GM12878 (cell line): ENCODE measurements around the gene DCLRE1B.

Experiments used
- NR2C1 ChIP-seq: fragments of 450-650 bp; IDR thresholded peaks from 2 replicates; pipeline ENCODE4 v1.6.1; 2017; ENCODE audit warnings: antibody characterized with exemption, mild to moderate bottlenecking, moderate library complexity
- POLR2AphosphoS5 ChIP-seq: IDR thresholded peaks from 2 replicates; pipeline ENCODE4 v1.6.1; 2011; ENCODE audit warnings: mild to moderate bottlenecking, low read length, inconsistent platforms
- TCF7 ChIP-seq: IDR thresholded peaks from 2 replicates; pipeline ENCODE4 v1.6.1; 2014; ENCODE audit warnings: antibody characterized with exemption, borderline replicate concordance
- TF ChIP-seq, protein P1 (sequence below): fragments of 450-650 bp; IDR thresholded peaks from 2 replicates; pipeline ENCODE4 v1.6.1; 2017; ENCODE audit warnings: mild to moderate bottlenecking, moderate library complexity

GRCh38 chr1:113901191-113901590, 3.9 kb upstream of the DCLRE1B start:
- no peak for TF ChIP-seq TCF7
- TF ChIP-seq POLR2AphosphoS5: no peak
- TF ChIP-seq NR2C1: no peak
- TF ChIP-seq, protein P1, sequence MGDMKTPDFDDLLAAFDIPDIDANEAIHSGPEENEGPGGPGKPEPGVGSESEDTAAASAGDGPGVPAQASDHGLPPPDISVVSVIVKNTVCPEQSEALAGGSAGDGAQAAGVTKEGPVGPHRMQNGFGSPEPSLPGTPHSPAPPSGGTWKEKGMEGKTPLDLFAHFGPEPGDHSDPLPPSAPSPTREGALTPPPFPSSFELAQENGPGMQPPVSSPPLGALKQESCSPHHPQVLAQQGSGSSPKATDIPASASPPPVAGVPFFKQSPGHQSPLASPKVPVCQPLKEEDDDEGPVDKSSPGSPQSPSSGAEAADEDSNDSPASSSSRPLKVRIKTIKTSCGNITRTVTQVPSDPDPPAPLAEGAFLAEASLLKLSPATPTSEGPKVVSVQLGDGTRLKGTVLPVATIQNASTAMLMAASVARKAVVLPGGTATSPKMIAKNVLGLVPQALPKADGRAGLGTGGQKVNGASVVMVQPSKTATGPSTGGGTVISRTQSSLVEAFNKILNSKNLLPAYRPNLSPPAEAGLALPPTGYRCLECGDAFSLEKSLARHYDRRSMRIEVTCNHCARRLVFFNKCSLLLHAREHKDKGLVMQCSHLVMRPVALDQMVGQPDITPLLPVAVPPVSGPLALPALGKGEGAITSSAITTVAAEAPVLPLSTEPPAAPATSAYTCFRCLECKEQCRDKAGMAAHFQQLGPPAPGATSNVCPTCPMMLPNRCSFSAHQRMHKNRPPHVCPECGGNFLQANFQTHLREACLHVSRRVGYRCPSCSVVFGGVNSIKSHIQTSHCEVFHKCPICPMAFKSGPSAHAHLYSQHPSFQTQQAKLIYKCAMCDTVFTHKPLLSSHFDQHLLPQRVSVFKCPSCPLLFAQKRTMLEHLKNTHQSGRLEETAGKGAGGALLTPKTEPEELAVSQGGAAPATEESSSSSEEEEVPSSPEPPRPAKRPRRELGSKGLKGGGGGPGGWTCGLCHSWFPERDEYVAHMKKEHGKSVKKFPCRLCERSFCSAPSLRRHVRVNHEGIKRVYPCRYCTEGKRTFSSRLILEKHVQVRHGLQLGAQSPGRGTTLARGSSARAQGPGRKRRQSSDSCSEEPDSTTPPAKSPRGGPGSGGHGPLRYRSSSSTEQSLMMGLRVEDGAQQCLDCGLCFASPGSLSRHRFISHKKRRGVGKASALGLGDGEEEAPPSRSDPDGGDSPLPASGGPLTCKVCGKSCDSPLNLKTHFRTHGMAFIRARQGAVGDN: no peak
